GM23338 (cell line): Measurements from ENCODE around the gene TMEM33. TPM values are rescaled to one million over a fixed set of nuclear protein-coding genes. Genes with fewer than 3 reads are reported as not detected.

Experiments used
- ATAC-seq: fragments of 200-7000 bp; cut with Tn5 transposase; 3 replicates; pipeline ENCODE4 v1.9.1; 2020
- DNase-seq: peaks from one replicate; pipeline ENCODE4 v3.0.0-alpha.2; 2015; ENCODE audit warnings: low spot score
- H2AFZ ChIP-seq: fragments of 200-600 bp; sonication (generic); 2 replicates; pipeline ENCODE4 v1.8.0; 2016; ENCODE audit warnings: antibody characterized with exemption, mild to moderate bottlenecking, moderate library complexity
- H3F3A ChIP-seq: fragments of 200-600 bp; sonication (generic); replicated peaks from 2 replicates; pipeline ENCODE4 v1.8.0; 2017; ENCODE audit warnings: antibody characterized with exemption, mixed run types, low read depth
- H3K27ac ChIP-seq: fragments of 200-600 bp; sonication (generic); 2 replicates; pipeline ENCODE4 v1.6.1; 2016; ENCODE audit warnings: low read depth
- H3K27me3 ChIP-seq: fragments of 200-600 bp; sonication (generic); 2 replicates; pipeline ENCODE4 v1.8.0; 2016; ENCODE audit warnings: mild to moderate bottlenecking, mixed run types, moderate library complexity; ENCODE audit not compliant: insufficient read depth
- H3K36me3 ChIP-seq: fragments of 200-600 bp; sonication (generic); 2 replicates; pipeline ENCODE4 v1.8.0; 2016; ENCODE audit warnings: mild to moderate bottlenecking; ENCODE audit not compliant: insufficient read depth
- H3K4me1 ChIP-seq: fragments of 200-600 bp; sonication (generic); 2 replicates; pipeline ENCODE4 v1.8.0; 2016; ENCODE audit warnings: mild to moderate bottlenecking, moderate library complexity; ENCODE audit not compliant: insufficient read depth
- H3K4me2 ChIP-seq: fragments of 200-600 bp; sonication (generic); 2 replicates; pipeline ENCODE4 v1.7.1; 2017; ENCODE audit warnings: mixed run types
- H3K4me3 ChIP-seq: fragments of 200-600 bp; sonication (generic); 2 replicates; pipeline ENCODE4 v1.6.1; 2016; ENCODE audit warnings: mixed run types
- H3K79me2 ChIP-seq: fragments of 200-600 bp; sonication (generic); replicated peaks from 2 replicates; pipeline ENCODE4 v1.8.0; 2017; ENCODE audit warnings: mild to moderate bottlenecking; ENCODE audit not compliant: insufficient read depth
- H3K9me2 ChIP-seq: fragments of 200-600 bp; sonication (generic); 2 replicates; pipeline ENCODE4 v1.8.0; 2017; ENCODE audit not compliant: insufficient read depth
- H4K20me1 ChIP-seq: fragments of 200-600 bp; sonication (generic); replicated peaks from 2 replicates; pipeline ENCODE4 v1.8.0; 2017; ENCODE audit warnings: mild to moderate bottlenecking; ENCODE audit not compliant: insufficient read depth
- H3K27ac Mint-ChIP-seq: 2 replicates; pipeline ENCODE4 v1.8.0; 2020; ENCODE audit warnings: inconsistent platforms, mild to moderate bottlenecking, moderate library complexity, mixed read lengths
- H3K27me3 Mint-ChIP-seq: 3 replicates; pipeline ENCODE4 v1.8.0; 2022; ENCODE audit warnings: low read depth, mild to moderate bottlenecking, moderate library complexity, mixed read lengths, inconsistent platforms; ENCODE audit not compliant: insufficient read depth, poor library complexity
- H3K36me3 Mint-ChIP-seq: 3 replicates; pipeline ENCODE4 v1.8.0; 2021; ENCODE audit warnings: low read depth, mild to moderate bottlenecking, inconsistent platforms, moderate library complexity, mixed read lengths
- H3K4me1 Mint-ChIP-seq: 3 replicates; pipeline ENCODE4 v1.8.0; 2020; ENCODE audit warnings: mild to moderate bottlenecking, inconsistent platforms, mixed read lengths
- H3K4me3 Mint-ChIP-seq: 3 replicates; pipeline ENCODE4 v1.8.0; 2021; ENCODE audit warnings: moderate library complexity, mild to moderate bottlenecking, inconsistent platforms, mixed read lengths
- H3K9me3 Mint-ChIP-seq: 3 replicates; pipeline ENCODE4 v1.8.0; 2020; ENCODE audit warnings: moderate library complexity, mild to moderate bottlenecking, inconsistent platforms, mixed read lengths
- CREB1 ChIP-seq: fragments of 250-450 bp; sonication (Bioruptor Pico); IDR thresholded peaks from 2 replicates; pipeline ENCODE4 v1.5.0; 2020; ENCODE audit warnings: low read depth, mild to moderate bottlenecking, moderate library complexity
- EZH2 ChIP-seq: fragments of 200-600 bp; sonication (generic); IDR thresholded peaks from one replicate; pipeline ENCODE4 v1.8.0; 2017; ENCODE audit warnings: antibody characterized with exemption, mild to moderate bottlenecking, low read depth; ENCODE audit not compliant: unreplicated experiment
- EZH2phosphoT487 ChIP-seq: fragments of 200-600 bp; sonication (generic); IDR thresholded peaks from one replicate; pipeline ENCODE4 v1.8.1; 2018; ENCODE audit warnings: antibody characterized with exemption; ENCODE audit not compliant: unreplicated experiment
- JUNB ChIP-seq: IDR thresholded peaks from one replicate; pipeline ENCODE4 v1.6.1; 2016; ENCODE audit warnings: antibody characterized with exemption; ENCODE audit not compliant: unreplicated experiment
- NANOG ChIP-seq: IDR thresholded peaks from 2 replicates; pipeline ENCODE4 v1.6.1; 2016; ENCODE audit warnings: antibody characterized with exemption, borderline replicate concordance
- POLR2AphosphoS5 ChIP-seq: IDR thresholded peaks from 2 replicates; pipeline ENCODE4 v1.6.1; 2016; ENCODE audit warnings: antibody characterized with exemption, low read depth
- STAT1 ChIP-seq: IDR thresholded peaks from one replicate; pipeline ENCODE4 v1.6.1; 2016; ENCODE audit warnings: antibody characterized with exemption; ENCODE audit not compliant: unreplicated experiment
- ZNF114 ChIP-seq: fragments of 250-450 bp; sonication (Bioruptor Pico); IDR thresholded peaks from 2 replicates; pipeline ENCODE4 v1.5.0; 2020; ENCODE audit warnings: mild to moderate bottlenecking, moderate library complexity
- ZNF331 ChIP-seq: fragments of 250-450 bp; sonication (Bioruptor Pico); IDR thresholded peaks from 2 replicates; pipeline ENCODE4 v1.5.0; 2020; ENCODE audit warnings: low read depth, mild to moderate bottlenecking, moderate library complexity
- polyA plus RNA-seq: library from polyadenylated mRNA; unstranded; fragments of >200 nt; fragmentation: Nextera tagmentation; extraction: Ambion mirVana; gene quantifications from 2 replicates; pipeline ENCODE4 v1.2.1, GENCODE V29; 2016
- total RNA-seq: library from RNA; depleted of rRNA; stranded (reverse); fragments of >200 nt; shearing (Covaris generic); gene quantifications from 2 replicates; pipeline ENCODE4 v1.2.3, GENCODE V29; 2014
- TF ChIP-seq, protein P1 (sequence below), 2 experiments: fragments of 200-600 bp in 1 of 2; sonication (generic) in 1 of 2; conservative IDR thresholded peaks; 2 replicates each; pipeline versions ENCODE4 v1.5.1 to v1.6.1; 2016 to 2017; ENCODE audit warnings: antibody characterized with exemption in 2 of 2, low read depth in 2 of 2, mild to moderate bottlenecking in 2 of 2, moderate library complexity in 1 of 2
- TF ChIP-seq, protein P2 (sequence below): IDR thresholded peaks from one replicate; pipeline ENCODE4 v1.6.1; 2018; ENCODE audit warnings: antibody characterized with exemption; ENCODE audit not compliant: unreplicated experiment
- TF ChIP-seq, protein P3 (sequence below): IDR thresholded peaks from 2 replicates; pipeline ENCODE4 v1.6.1; 2016; ENCODE audit warnings: antibody characterized with exemption
- TF ChIP-seq, protein P4 (sequence below): fragments of 250-450 bp; sonication (Bioruptor Pico); IDR thresholded peaks from 2 replicates; pipeline ENCODE4 v1.5.0; 2020; ENCODE audit warnings: mild to moderate bottlenecking, moderate library complexity

Gene TMEM33
- total and polyA plus RNA-seq, 2 experiments from 2014 or later: 46.2 to 117 TPM

DNA sequence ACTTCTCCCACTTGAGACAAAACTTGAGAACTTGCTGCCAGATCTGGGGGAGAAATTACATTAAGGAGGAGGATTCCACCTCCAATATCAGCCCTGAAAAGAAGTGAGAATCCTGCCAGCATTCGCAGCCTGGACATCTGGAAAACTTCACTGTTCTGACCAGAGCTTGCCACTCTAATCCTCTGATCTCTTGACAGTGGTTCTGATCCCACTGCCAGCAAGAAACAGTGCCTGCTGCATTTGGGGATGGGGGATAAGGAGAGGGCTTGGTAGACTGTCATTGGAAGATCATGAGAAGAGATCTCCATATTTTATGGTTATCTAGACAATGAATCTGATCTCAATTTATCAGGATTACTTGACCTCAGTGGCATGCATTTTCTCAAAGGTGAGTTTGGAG, 49.8 kb upstream of the TMEM33 start:
- H3K79me2 ChIP-seq: no peaks in the 10 kb centered on the region
- H3K27me3 ChIP-seq: peaks cover 73% of the 10 kb centered on the region
- no peak overlapping the region for H3K4me2 ChIP-seq
- ATAC-seq (no peak), DNase-seq (no peak)
- Mint-ChIP-seq H3K9me3 (no peaks in the 10 kb centered on the region), H3K4me3 (no peak overlapping the region), H3K36me3 (no peaks in the 10 kb centered on the region), H3K27me3 (peaks cover 42% of the 10 kb centered on the region), H3K4me1 (peaks cover 14% of the 10 kb centered on the region), H3K27ac (no peak overlapping the region)
- H3K36me3 ChIP-seq: no peaks in the 10 kb centered on the region
- no peak overlapping the region for H3K4me3 ChIP-seq
- H3K27ac ChIP-seq: no peak overlapping the region
- no peaks in the 10 kb centered on the region for H3K9me2 ChIP-seq
- 0 out of 2 replicates have a peak, but pooled peaks cover 3% of the 10 kb centered on the region for H4K20me1 ChIP-seq
- peaks cover 4% of the 10 kb centered on the region; the same call in 1 of the 2 replicates for H3F3A ChIP-seq
- no peak overlapping the region for H2AFZ ChIP-seq
- no peak for TF ChIP-seq ZNF331 (CRISPR knock-in tag)
- no peak for TF ChIP-seq CREB1 (CRISPR knock-in tag)
- no peak for TF ChIP-seq JUNB
- TF ChIP-seq EZH2phosphoT487: no peak
- TF ChIP-seq, protein P1, sequence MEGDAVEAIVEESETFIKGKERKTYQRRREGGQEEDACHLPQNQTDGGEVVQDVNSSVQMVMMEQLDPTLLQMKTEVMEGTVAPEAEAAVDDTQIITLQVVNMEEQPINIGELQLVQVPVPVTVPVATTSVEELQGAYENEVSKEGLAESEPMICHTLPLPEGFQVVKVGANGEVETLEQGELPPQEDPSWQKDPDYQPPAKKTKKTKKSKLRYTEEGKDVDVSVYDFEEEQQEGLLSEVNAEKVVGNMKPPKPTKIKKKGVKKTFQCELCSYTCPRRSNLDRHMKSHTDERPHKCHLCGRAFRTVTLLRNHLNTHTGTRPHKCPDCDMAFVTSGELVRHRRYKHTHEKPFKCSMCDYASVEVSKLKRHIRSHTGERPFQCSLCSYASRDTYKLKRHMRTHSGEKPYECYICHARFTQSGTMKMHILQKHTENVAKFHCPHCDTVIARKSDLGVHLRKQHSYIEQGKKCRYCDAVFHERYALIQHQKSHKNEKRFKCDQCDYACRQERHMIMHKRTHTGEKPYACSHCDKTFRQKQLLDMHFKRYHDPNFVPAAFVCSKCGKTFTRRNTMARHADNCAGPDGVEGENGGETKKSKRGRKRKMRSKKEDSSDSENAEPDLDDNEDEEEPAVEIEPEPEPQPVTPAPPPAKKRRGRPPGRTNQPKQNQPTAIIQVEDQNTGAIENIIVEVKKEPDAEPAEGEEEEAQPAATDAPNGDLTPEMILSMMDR (conservative IDR thresholded peaks at IDR 0.05; ENCODE audit: low read depth in 2 of 2): no peak
- no peak for TF ChIP-seq POLR2AphosphoS5
- no peak for TF ChIP-seq EZH2
- TF ChIP-seq, protein P2, sequence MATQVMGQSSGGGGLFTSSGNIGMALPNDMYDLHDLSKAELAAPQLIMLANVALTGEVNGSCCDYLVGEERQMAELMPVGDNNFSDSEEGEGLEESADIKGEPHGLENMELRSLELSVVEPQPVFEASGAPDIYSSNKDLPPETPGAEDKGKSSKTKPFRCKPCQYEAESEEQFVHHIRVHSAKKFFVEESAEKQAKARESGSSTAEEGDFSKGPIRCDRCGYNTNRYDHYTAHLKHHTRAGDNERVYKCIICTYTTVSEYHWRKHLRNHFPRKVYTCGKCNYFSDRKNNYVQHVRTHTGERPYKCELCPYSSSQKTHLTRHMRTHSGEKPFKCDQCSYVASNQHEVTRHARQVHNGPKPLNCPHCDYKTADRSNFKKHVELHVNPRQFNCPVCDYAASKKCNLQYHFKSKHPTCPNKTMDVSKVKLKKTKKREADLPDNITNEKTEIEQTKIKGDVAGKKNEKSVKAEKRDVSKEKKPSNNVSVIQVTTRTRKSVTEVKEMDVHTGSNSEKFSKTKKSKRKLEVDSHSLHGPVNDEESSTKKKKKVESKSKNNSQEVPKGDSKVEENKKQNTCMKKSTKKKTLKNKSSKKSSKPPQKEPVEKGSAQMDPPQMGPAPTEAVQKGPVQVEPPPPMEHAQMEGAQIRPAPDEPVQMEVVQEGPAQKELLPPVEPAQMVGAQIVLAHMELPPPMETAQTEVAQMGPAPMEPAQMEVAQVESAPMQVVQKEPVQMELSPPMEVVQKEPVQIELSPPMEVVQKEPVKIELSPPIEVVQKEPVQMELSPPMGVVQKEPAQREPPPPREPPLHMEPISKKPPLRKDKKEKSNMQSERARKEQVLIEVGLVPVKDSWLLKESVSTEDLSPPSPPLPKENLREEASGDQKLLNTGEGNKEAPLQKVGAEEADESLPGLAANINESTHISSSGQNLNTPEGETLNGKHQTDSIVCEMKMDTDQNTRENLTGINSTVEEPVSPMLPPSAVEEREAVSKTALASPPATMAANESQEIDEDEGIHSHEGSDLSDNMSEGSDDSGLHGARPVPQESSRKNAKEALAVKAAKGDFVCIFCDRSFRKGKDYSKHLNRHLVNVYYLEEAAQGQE: no peak
- TF ChIP-seq, protein P3, sequence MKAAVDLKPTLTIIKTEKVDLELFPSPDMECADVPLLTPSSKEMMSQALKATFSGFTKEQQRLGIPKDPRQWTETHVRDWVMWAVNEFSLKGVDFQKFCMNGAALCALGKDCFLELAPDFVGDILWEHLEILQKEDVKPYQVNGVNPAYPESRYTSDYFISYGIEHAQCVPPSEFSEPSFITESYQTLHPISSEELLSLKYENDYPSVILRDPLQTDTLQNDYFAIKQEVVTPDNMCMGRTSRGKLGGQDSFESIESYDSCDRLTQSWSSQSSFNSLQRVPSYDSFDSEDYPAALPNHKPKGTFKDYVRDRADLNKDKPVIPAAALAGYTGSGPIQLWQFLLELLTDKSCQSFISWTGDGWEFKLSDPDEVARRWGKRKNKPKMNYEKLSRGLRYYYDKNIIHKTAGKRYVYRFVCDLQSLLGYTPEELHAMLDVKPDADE: no peak
- TF ChIP-seq ZNF114 (CRISPR knock-in tag): no peak
- no peak for TF ChIP-seq NANOG
- TF ChIP-seq, protein P4, sequence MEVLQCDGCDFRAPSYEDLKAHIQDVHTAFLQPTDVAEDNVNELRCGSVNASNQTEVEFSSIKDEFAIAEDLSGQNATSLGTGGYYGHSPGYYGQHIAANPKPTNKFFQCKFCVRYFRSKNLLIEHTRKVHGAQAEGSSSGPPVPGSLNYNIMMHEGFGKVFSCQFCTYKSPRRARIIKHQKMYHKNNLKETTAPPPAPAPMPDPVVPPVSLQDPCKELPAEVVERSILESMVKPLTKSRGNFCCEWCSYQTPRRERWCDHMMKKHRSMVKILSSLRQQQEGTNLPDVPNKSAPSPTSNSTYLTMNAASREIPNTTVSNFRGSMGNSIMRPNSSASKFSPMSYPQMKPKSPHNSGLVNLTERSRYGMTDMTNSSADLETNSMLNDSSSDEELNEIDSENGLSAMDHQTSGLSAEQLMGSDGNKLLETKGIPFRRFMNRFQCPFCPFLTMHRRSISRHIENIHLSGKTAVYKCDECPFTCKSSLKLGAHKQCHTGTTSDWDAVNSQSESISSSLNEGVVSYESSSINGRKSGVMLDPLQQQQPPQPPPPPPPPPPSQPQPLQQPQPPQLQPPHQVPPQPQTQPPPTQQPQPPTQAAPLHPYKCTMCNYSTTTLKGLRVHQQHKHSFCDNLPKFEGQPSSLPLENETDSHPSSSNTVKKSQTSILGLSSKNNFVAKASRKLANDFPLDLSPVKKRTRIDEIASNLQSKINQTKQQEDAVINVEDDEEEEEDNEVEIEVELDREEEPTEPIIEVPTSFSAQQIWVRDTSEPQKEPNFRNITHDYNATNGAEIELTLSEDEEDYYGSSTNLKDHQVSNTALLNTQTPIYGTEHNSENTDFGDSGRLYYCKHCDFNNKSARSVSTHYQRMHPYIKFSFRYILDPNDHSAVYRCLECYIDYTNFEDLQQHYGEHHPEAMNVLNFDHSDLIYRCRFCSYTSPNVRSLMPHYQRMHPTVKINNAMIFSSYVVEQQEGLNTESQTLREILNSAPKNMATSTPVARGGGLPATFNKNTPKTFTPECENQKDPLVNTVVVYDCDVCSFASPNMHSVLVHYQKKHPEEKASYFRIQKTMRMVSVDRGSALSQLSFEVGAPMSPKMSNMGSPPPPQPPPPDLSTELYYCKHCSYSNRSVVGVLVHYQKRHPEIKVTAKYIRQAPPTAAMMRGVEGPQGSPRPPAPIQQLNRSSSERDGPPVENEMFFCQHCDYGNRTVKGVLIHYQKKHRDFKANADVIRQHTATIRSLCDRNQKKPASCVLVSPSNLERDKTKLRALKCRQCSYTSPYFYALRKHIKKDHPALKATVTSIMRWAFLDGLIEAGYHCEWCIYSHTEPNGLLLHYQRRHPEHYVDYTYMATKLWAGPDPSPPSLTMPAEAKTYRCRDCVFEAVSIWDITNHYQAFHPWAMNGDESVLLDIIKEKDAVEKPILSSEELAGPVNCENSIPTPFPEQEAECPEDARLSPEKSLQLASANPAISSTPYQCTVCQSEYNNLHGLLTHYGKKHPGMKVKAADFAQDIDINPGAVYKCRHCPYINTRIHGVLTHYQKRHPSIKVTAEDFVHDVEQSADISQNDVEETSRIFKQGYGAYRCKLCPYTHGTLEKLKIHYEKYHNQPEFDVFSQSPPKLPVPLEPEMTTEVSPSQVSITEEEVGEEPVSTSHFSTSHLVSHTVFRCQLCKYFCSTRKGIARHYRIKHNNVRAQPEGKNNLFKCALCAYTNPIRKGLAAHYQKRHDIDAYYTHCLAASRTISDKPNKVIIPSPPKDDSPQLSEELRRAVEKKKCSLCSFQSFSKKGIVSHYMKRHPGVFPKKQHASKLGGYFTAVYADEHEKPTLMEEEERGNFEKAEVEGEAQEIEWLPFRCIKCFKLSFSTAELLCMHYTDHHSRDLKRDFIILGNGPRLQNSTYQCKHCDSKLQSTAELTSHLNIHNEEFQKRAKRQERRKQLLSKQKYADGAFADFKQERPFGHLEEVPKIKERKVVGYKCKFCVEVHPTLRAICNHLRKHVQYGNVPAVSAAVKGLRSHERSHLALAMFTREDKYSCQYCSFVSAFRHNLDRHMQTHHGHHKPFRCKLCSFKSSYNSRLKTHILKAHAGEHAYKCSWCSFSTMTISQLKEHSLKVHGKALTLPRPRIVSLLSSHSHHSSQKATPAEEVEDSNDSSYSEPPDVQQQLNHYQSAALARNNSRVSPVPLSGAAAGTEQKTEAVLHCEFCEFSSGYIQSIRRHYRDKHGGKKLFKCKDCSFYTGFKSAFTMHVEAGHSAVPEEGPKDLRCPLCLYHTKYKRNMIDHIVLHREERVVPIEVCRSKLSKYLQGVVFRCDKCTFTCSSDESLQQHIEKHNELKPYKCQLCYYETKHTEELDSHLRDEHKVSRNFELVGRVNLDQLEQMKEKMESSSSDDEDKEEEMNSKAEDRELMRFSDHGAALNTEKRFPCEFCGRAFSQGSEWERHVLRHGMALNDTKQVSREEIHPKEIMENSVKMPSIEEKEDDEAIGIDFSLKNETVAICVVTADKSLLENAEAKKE (CRISPR knock-in tag): no peak
- TF ChIP-seq STAT1: no peak
- peaks cover 9% of the 10 kb centered on the region for H3K4me1 ChIP-seq
